Measurements from ENCODE around the gene REELD1.

- TF ChIP-seq POLR2A (IDR thresholded peaks at IDR 0.05) (no peak), CTCF (IDR thresholded peaks at IDR 0.05 in 8 of 11, conservative IDR thresholded peaks at IDR 0.05 in 3 of 11) (no peak), POLR2AphosphoS5 (IDR thresholded peaks at IDR 0.05) (no peak)
Observed at GRCh38 chr4:146267826-146268225, 53.5 kb downstream of the REELD1 start.

All from spleen (tissue), 7 donors.